K562 (cell line): ENCODE data around the gene MYADM. TPM values are rescaled to one million over a fixed set of nuclear protein-coding genes. Genes with fewer than 3 reads are reported as not detected.
A peak's percentile ranks its signal among the peaks of the same experiment; 100 is the strongest.

Experiments used
- E2F1 ChIP-seq: sonication (generic); formaldehyde crosslinking; IDR thresholded peaks from 2 replicates; pipeline ENCODE4 v1.8.1; 2023; ENCODE audit warnings: mild to moderate bottlenecking, missing genetic modification reagents, moderate library complexity
- ESRRA ChIP-seq: fragments of 450-650 bp; IDR thresholded peaks from 2 replicates; pipeline ENCODE4 v1.6.1; 2014; ENCODE audit warnings: low read depth, mild to moderate bottlenecking, moderate library complexity, borderline replicate concordance
- HCFC1 ChIP-seq: IDR thresholded peaks from 2 replicates; pipeline ENCODE4 v1.6.1; 2012; ENCODE audit warnings: low read depth, low read length, improper control_type of control experiment
- PML ChIP-seq: IDR thresholded peaks from 2 replicates; pipeline ENCODE4 v1.6.1; 2012; ENCODE audit warnings: low read length, inconsistent platforms
- PPARD ChIP-seq: fragments of 250-450 bp; sonication (Bioruptor Pico); IDR thresholded peaks from 2 replicates; pipeline ENCODE4 v1.8.0; 2022; ENCODE audit warnings: inconsistent platforms, mild to moderate bottlenecking, moderate library complexity
- RBFOX2 ChIP-seq: fragments of 200-400 bp; formaldehyde crosslinking; IDR thresholded peaks from 2 replicates; pipeline ENCODE4 v1.6.1; 2017; ENCODE audit warnings: low read depth, mild to moderate bottlenecking, low read length, moderate library complexity
- SIX5 ChIP-seq, 2 experiments: IDR thresholded peaks; 2 replicates each; pipeline ENCODE4 v1.6.1; 2011; ENCODE audit warnings: low read length in 2 of 2, borderline replicate concordance in 1 of 2, low read depth in 1 of 2, mild to moderate bottlenecking in 1 of 2, moderate library complexity in 1 of 2; ENCODE audit not compliant: insufficient read depth in 1 of 2
- SMARCC2 ChIP-seq: fragments of 450-650 bp; IDR thresholded peaks from 2 replicates; pipeline ENCODE4 v1.6.1; 2017; ENCODE audit warnings: antibody characterized with exemption, moderate library complexity, mild to moderate bottlenecking, low read depth
- SP2 ChIP-seq: IDR thresholded peaks from 2 replicates; pipeline ENCODE4 v1.6.1; 2011; ENCODE audit warnings: mild to moderate bottlenecking, low read depth, low read length, moderate library complexity; ENCODE audit not compliant: poor library complexity, severe bottlenecking; ENCODE audit errors: extremely low read depth
- TFAP4 ChIP-seq: sonication (generic); formaldehyde crosslinking; IDR thresholded peaks from 2 replicates; pipeline ENCODE4 v1.8.0; 2022; ENCODE audit warnings: missing genetic modification reagents, mild to moderate bottlenecking, moderate library complexity, borderline replicate concordance
- ZBTB11 ChIP-seq, 3 experiments: fragments of 200-800 bp in 1 of 3; fragments of 250-450 bp in 1 of 3; fragments of 450-650 bp in 1 of 3; sonication (Bioruptor Pico) in 1 of 3; sonication (Bioruptor generic) in 1 of 3; formaldehyde crosslinking in 1 of 3; IDR thresholded peaks; 2 replicates each; pipeline versions ENCODE4 v1.6.1 to v1.8.0; 2016 to 2022; ENCODE audit warnings: mild to moderate bottlenecking in 2 of 3, missing genetic modification characterization in 2 of 3, missing compliant biosample characterization in 1 of 3, moderate library complexity in 1 of 3
- ZNF274 ChIP-seq: IDR thresholded peaks from 2 replicates; pipeline ENCODE4 v1.6.1; 2011; ENCODE audit warnings: low read depth, mild to moderate bottlenecking, low read length, moderate library complexity, borderline replicate concordance
- ZNF584 ChIP-seq: fragments of 200-800 bp; sonication (Bioruptor generic); IDR thresholded peaks from 2 replicates; pipeline ENCODE4 v1.6.1; 2016; ENCODE audit warnings: low read depth, mild to moderate bottlenecking, missing genetic modification characterization, missing compliant biosample characterization
- polyA plus RNA-seq, 8 experiments: library from polyadenylated mRNA; depleted of rRNA in 4 of 8; stranded (reverse) in 5 of 8; unstranded in 3 of 8; fragments of >200 nt; fragmentation: Nextera tagmentation in 2 of 8; fragmentation: Illumina TruSeq in 1 of 8; extraction: Ambion mirVana in 2 of 8; extraction: Trizol in 1 of 8; gene quantifications; 2 replicates each; pipeline versions ENCODE4 v1.2.1 to v1.2.3, GENCODE V29; 2011 to 2014; ENCODE audit warnings: inconsistent platforms in 1 of 8, missing spikeins in 1 of 8
- total RNA-seq, 7 experiments: library from RNA; depleted of rRNA in 6 of 7; stranded (reverse); fragments of >200 nt in 6 of 7; fragmentation: Illumina TruSeq in 2 of 7; extraction: Trizol in 2 of 7; gene quantifications; 2 replicates each; pipeline versions ENCODE4 v1.2.1 to v1.2.3, GENCODE V29; 2011 to 2021; ENCODE audit warnings: low replicate concordance in 1 of 7
- TF ChIP-seq, protein P1 (sequence below): sonication (generic); formaldehyde crosslinking; IDR thresholded peaks from 2 replicates; pipeline ENCODE4 v1.8.1; 2023; ENCODE audit warnings: missing genetic modification reagents, mild to moderate bottlenecking, borderline replicate concordance

Gene MYADM
- total and polyA plus RNA-seq, 9 of the 15 experiments (the other 6 are each of a cell fraction or from before 2014, with no cell fraction given): 4.5 to 70.3 (median 14.4) TPM

DNA sequence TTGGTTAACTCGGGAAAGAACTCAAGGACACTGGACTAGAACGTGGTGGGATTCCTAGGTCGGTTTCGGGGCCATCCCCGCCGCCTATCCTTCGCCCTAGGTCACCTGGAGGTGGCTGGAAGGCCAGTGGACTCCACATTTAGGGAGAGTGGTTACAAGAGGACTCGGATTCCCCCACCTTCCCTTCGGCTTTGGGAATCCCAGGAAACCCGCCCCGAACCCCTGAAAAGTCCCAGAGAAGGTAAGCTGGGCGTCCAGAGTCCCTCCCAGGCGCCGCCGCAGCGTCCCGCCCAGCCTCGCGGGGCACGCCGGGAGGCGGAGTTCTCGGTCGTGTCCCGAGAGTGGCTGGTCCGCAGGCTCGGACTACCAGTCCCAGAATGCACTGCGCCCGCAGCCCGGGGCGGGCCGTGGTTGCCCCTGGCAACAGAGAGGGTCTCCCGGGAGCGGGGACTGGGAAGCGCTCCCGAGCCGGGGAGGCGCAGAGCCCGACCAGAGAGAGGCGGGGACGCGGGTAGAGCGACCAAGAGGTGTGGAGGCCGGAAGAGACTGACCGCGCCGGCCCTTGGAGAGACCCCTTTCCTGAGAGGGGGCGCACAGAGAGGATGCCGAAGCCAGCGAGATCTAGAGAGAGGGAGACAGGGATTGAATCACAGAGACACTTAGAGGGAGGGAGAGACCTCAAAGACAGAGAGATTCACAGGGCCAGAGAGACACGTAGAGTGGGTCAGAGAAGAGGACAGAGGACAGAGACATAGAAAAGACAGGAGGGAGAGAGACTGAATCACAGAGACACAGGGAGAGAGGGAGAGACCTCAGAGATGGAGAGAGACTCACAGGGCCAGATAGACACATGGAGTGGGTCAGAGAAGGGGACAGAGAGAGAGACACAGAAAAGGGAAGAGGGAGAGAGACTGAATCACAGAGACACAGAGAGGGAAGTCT is 11.7 kb downstream of the MYADM start (continued):
- peak in 1 of 3 experiments; percentile 54; a peak in 1 of 6 replicates for TF ChIP-seq ZBTB11 (CRISPR knock-in tag; IDR thresholded peaks at IDR 0.05)
- peak; percentile 46; the same call in 1 of the 2 replicates for TF ChIP-seq TFAP4 (CRISPR knock-in tag)
- TF ChIP-seq E2F1 (CRISPR knock-in tag): no peak; the same call in 1 of the 2 replicates
- peak; percentile 3 for TF ChIP-seq SP2
- peak; percentile 97 for TF ChIP-seq HCFC1
- TF ChIP-seq ZNF584: 0 out of 2 replicates have a peak, but pooled peaks have one; percentile 25
- TF ChIP-seq ESRRA: peak; percentile 30; the same call in 1 of the 2 replicates
- no peak for TF ChIP-seq PPARD
- TF ChIP-seq PML: no peak
- peak; percentile 91 for TF ChIP-seq SIX5 (IDR thresholded peaks at IDR 0.05; ENCODE audit: borderline replicate concordance in 1 of 2, insufficient read depth in 1 of 2, low read depth in 1 of 2, low read length in 2 of 2)
- no peak for TF ChIP-seq ZNF274
- peak; percentile 51 for TF ChIP-seq RBFOX2
- TF ChIP-seq SMARCC2: no peak
- TF ChIP-seq, protein P1, sequence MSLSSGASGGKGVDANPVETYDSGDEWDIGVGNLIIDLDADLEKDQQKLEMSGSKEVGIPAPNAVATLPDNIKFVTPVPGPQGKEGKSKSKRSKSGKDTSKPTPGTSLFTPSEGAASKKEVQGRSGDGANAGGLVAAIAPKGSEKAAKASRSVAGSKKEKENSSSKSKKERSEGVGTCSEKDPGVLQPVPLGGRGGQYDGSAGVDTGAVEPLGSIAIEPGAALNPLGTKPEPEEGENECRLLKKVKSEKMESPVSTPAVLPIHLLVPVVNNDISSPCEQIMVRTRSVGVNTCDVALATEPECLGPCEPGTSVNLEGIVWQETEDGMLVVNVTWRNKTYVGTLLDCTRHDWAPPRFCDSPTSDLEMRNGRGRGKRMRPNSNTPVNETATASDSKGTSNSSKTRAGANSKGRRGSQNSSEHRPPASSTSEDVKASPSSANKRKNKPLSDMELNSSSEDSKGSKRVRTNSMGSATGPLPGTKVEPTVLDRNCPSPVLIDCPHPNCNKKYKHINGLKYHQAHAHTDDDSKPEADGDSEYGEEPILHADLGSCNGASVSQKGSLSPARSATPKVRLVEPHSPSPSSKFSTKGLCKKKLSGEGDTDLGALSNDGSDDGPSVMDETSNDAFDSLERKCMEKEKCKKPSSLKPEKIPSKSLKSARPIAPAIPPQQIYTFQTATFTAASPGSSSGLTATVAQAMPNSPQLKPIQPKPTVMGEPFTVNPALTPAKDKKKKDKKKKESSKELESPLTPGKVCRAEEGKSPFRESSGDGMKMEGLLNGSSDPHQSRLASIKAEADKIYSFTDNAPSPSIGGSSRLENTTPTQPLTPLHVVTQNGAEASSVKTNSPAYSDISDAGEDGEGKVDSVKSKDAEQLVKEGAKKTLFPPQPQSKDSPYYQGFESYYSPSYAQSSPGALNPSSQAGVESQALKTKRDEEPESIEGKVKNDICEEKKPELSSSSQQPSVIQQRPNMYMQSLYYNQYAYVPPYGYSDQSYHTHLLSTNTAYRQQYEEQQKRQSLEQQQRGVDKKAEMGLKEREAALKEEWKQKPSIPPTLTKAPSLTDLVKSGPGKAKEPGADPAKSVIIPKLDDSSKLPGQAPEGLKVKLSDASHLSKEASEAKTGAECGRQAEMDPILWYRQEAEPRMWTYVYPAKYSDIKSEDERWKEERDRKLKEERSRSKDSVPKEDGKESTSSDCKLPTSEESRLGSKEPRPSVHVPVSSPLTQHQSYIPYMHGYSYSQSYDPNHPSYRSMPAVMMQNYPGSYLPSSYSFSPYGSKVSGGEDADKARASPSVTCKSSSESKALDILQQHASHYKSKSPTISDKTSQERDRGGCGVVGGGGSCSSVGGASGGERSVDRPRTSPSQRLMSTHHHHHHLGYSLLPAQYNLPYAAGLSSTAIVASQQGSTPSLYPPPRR (CRISPR knock-in tag): no peak
